HCT116 (cell line): ENCODE data around the gene REEP3. TPM values are rescaled to one million over a fixed set of nuclear protein-coding genes. Genes with fewer than 3 reads are reported as not detected.

Source experiments
- ATAC-seq: fragments of 200-7000 bp; cut with Tn5 transposase; 2 replicates; pipeline ENCODE4 v1.9.1; 2020; ENCODE audit warnings: mild to moderate bottlenecking, moderate library complexity
- BruUV-seq: library from RNA; stranded (reverse); fragments of 400-500 nt; replicated peaks from 2 replicates; lab custom pipeline; 2021; lab: Mats Ljungman, UMichigan
- CTCF ChIA-PET: fragments of 300-600 bp; sonication (Branson Sonifier 250); formaldehyde crosslinking; loops from one replicate; lab custom pipeline; 2021; ENCODE audit warnings: antibody characterized with exemption; lab: Charles Lee
- POLR2A ChIA-PET: fragments of 300-600, 350-600 bp; sonication (Branson Sonifier 250); formaldehyde crosslinking; loops from one replicate; lab custom pipeline; 2021; ENCODE audit warnings: antibody characterized with exemption; lab: Charles Lee
- RAD21 ChIA-PET, 2 experiments: fragments of 300-600 bp; sonication (Branson Sonifier 250); formaldehyde crosslinking; loops; one replicate each; lab custom pipeline; 2023; ENCODE audit warnings: low total read pairs in 2 of 2; ENCODE audit not compliant: uncharacterized antibody in 2 of 2, unreplicated experiment in 2 of 2, low non-redundant PET in 1 of 2; lab: Charles Lee
- DNase-seq: peaks from one replicate; pipeline ENCODE4 v3.0.0-alpha.2; 2010; ENCODE audit warnings: low read depth, low spot score
- H2AFZ ChIP-seq: fragments of 200-600 bp; shearing (Covaris generic), sonication (generic); 2 replicates; pipeline ENCODE4 v1.6.1; 2017; ENCODE audit warnings: low read depth, mixed run types, mixed read lengths, antibody characterized with exemption, low read length; ENCODE audit not compliant: poor library complexity, severe bottlenecking
- H3K27ac ChIP-seq: 2 replicates; pipeline ENCODE4 v1.5.1; 2012; ENCODE audit warnings: low read depth, low read length
- H3K27me3 ChIP-seq: fragments of 200-600 bp; sonication (generic); 2 replicates; pipeline ENCODE4 v1.6.1; 2016; ENCODE audit warnings: mixed run types, low read length, mixed read lengths; ENCODE audit not compliant: insufficient read depth
- H3K36me3 ChIP-seq, 2 experiments: fragments of 200-500 bp in 1 of 2; fragments of 200-600 bp in 1 of 2; sonication (Bioruptor generic) in 1 of 2; sonication (generic) in 1 of 2; 2 replicates each; pipeline versions ENCODE4 v1.5.1 to v1.6.1; 2014 to 2016; ENCODE audit warnings: low read length in 2 of 2, inconsistent platforms in 1 of 2, mixed read lengths in 1 of 2, mixed run types in 1 of 2; ENCODE audit not compliant: insufficient read depth in 2 of 2, control insufficient read depth in 1 of 2
- H3K4me1 ChIP-seq, 2 experiments: fragments of 200-600 bp in 1 of 2; sonication (generic) in 1 of 2; 2 replicates each; pipeline versions ENCODE4 v1.5.1 to v1.6.1; 2012 to 2017; ENCODE audit warnings: low read length in 2 of 2, inconsistent platforms in 1 of 2, mild to moderate bottlenecking in 1 of 2, mixed read lengths in 1 of 2, mixed run types in 1 of 2, moderate library complexity in 1 of 2; ENCODE audit not compliant: insufficient read depth in 2 of 2, control insufficient read depth in 1 of 2
- H3K4me2 ChIP-seq: fragments of 200-600 bp; sonication (generic); 2 replicates; pipeline ENCODE4 v1.6.1; 2017; ENCODE audit warnings: mixed run types, low read length, mixed read lengths
- H3K4me3 ChIP-seq, 2 experiments: fragments of 200-600 bp in 1 of 2; sonication (generic) in 1 of 2; replicated peaks in 1 of 2; 2 replicates each; pipeline ENCODE4 v1.5.1; 2011 to 2016; ENCODE audit warnings: low read length in 2 of 2, control low read depth in 1 of 2, low read depth in 1 of 2, mild to moderate bottlenecking in 1 of 2, mixed read lengths in 1 of 2, mixed run types in 1 of 2
- H3K79me2 ChIP-seq: fragments of 200-600 bp; sonication (generic); 2 replicates; pipeline ENCODE4 v1.6.1; 2017; ENCODE audit warnings: mild to moderate bottlenecking, mixed run types, low read length, moderate library complexity, mixed read lengths; ENCODE audit not compliant: insufficient read depth
- H3K9ac ChIP-seq: fragments of 200-600 bp; sonication (generic); 2 replicates; pipeline ENCODE4 v1.6.1; 2016; ENCODE audit warnings: low read length, mixed read lengths
- H3K9me2 ChIP-seq: fragments of 200-600 bp; sonication (generic), shearing (Covaris generic); 2 replicates; pipeline ENCODE4 v1.6.1; 2017; ENCODE audit warnings: mixed run types, mild to moderate bottlenecking, moderate library complexity; ENCODE audit not compliant: insufficient read depth
- H3K9me3 ChIP-seq, 2 experiments: fragments of 200-500 bp in 1 of 2; fragments of 200-600 bp in 1 of 2; sonication (Bioruptor generic) in 1 of 2; sonication (generic) in 1 of 2; 2 replicates each; pipeline ENCODE4 v1.6.1; 2014 to 2017; ENCODE audit warnings: low read length in 2 of 2, mixed read lengths in 2 of 2, inconsistent platforms in 1 of 2, low read depth in 1 of 2, mild to moderate bottlenecking in 1 of 2, mixed run types in 1 of 2, moderate library complexity in 1 of 2; ENCODE audit not compliant: control insufficient read depth in 1 of 2, insufficient read depth in 1 of 2
- H4K20me1 ChIP-seq: fragments of 200-600 bp; sonication (generic), shearing (Covaris generic); 2 replicates; pipeline ENCODE4 v1.6.1; 2017; ENCODE audit warnings: mixed run types, mild to moderate bottlenecking, moderate library complexity; ENCODE audit not compliant: insufficient read depth
- CEBPB ChIP-seq: IDR thresholded peaks from 2 replicates; pipeline ENCODE4 v1.6.1; 2012; ENCODE audit warnings: low read depth
- EGR1 ChIP-seq: IDR thresholded peaks from 2 replicates; pipeline ENCODE4 v1.6.1; 2012; ENCODE audit warnings: low read depth
- ELF1 ChIP-seq: IDR thresholded peaks from 2 replicates; pipeline ENCODE4 v1.6.1; 2012; ENCODE audit warnings: low read depth, borderline replicate concordance
- FOSL1 ChIP-seq: IDR thresholded peaks from 2 replicates; pipeline ENCODE4 v1.6.1; 2012; ENCODE audit warnings: low read depth
- JUND ChIP-seq: IDR thresholded peaks from 2 replicates; pipeline ENCODE4 v1.6.1; 2012
- POLR2A ChIP-seq: IDR thresholded peaks from 2 replicates; pipeline ENCODE4 v1.7.0; 2011; ENCODE audit warnings: borderline replicate concordance; ENCODE audit not compliant: insufficient read depth, insufficient read length; ENCODE audit errors: extremely low read depth
- POLR2AphosphoS5 ChIP-seq: IDR thresholded peaks from 2 replicates; pipeline ENCODE4 v1.6.1; 2011; ENCODE audit warnings: mild to moderate bottlenecking, low read depth, low read length, moderate library complexity
- SIN3A ChIP-seq: IDR thresholded peaks from 2 replicates; pipeline ENCODE4 v1.6.1; 2012; ENCODE audit warnings: low read depth
- SP1 ChIP-seq: IDR thresholded peaks from 2 replicates; pipeline ENCODE4 v1.6.1; 2012; ENCODE audit warnings: low read depth
- ZFX ChIP-seq: fragments of 450-650 bp; IDR thresholded peaks from 2 replicates; pipeline ENCODE4 v1.6.1; 2017
- intact Hi-C: fragments of 100-400 bp; cut with micrococcal nuclease; formaldehyde crosslinking; loops from 2 replicates; pipeline ENCODE4 v1.10.0; 2022
- total RNA-seq: library from RNA; stranded (reverse); gene quantifications from one replicate; pipeline ENCODE4 v1.2.1, GENCODE V29; 2021; ENCODE audit not compliant: unreplicated experiment
- TF ChIP-seq, protein P1 (sequence below): IDR thresholded peaks from 2 replicates; pipeline ENCODE4 v1.6.1; 2011; ENCODE audit warnings: mild to moderate bottlenecking, low read length, moderate library complexity; ENCODE audit not compliant: insufficient replicate concordance; ENCODE audit errors: extremely low read depth
- TF ChIP-seq, protein P2 (sequence below), 3 experiments: fragments of 200-600 bp in 1 of 3; sonication (generic) in 1 of 3; IDR thresholded peaks in 2 of 3; conservative IDR thresholded peaks in 1 of 3; 2 replicates each; pipeline ENCODE4 v1.5.1; 2012 to 2017; ENCODE audit warnings: low read depth in 2 of 3, low read length in 2 of 3, antibody characterized with exemption in 1 of 3, borderline replicate concordance in 1 of 3, control low read depth in 1 of 3, mild to moderate bottlenecking in 1 of 3, mixed read lengths in 1 of 3, mixed run types in 1 of 3, moderate library complexity in 1 of 3; ENCODE audit not compliant: insufficient read depth in 1 of 3

Gene REEP3
- total RNA-seq, 1 experiment from 2014 or later = 41.3 TPM

DNA sequence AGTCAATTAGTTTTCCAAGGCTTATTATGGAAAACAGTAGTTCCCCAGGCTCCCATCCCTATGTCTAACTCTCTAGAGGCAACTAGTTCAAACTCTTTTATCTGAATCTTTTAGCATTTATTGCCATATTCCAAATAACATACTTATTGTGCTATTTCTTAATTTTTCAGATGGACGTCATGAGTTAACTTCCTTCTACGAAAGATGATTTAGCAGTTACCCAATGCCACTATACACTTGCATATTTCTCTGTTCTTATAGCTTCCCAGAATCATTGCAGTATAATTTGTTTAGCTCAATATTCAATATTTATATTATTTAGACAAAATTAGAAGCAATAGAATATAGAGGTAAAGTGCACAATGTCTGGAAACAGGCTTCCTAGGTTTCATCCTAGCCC is 52.8 kb downstream of the REEP3 start:
- ChIA-PET RAD21 (no interaction called here), POLR2A (no interaction called here)
- TF ChIP-seq FOSL1 (no peak), CEBPB (no peak), EGR1 (no peak), POLR2AphosphoS5 (no peak), SIN3A (no peak), SP1 (no peak), ELF1 (no peak), ZFX (no peak), POLR2A (no peak), JUND (no peak)
- TF ChIP-seq, protein P1, sequence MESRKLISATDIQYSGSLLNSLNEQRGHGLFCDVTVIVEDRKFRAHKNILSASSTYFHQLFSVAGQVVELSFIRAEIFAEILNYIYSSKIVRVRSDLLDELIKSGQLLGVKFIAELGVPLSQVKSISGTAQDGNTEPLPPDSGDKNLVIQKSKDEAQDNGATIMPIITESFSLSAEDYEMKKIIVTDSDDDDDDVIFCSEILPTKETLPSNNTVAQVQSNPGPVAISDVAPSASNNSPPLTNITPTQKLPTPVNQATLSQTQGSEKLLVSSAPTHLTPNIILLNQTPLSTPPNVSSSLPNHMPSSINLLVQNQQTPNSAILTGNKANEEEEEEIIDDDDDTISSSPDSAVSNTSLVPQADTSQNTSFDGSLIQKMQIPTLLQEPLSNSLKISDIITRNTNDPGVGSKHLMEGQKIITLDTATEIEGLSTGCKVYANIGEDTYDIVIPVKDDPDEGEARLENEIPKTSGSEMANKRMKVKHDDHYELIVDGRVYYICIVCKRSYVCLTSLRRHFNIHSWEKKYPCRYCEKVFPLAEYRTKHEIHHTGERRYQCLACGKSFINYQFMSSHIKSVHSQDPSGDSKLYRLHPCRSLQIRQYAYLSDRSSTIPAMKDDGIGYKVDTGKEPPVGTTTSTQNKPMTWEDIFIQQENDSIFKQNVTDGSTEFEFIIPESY = no peak
- TF ChIP-seq, protein P2, sequence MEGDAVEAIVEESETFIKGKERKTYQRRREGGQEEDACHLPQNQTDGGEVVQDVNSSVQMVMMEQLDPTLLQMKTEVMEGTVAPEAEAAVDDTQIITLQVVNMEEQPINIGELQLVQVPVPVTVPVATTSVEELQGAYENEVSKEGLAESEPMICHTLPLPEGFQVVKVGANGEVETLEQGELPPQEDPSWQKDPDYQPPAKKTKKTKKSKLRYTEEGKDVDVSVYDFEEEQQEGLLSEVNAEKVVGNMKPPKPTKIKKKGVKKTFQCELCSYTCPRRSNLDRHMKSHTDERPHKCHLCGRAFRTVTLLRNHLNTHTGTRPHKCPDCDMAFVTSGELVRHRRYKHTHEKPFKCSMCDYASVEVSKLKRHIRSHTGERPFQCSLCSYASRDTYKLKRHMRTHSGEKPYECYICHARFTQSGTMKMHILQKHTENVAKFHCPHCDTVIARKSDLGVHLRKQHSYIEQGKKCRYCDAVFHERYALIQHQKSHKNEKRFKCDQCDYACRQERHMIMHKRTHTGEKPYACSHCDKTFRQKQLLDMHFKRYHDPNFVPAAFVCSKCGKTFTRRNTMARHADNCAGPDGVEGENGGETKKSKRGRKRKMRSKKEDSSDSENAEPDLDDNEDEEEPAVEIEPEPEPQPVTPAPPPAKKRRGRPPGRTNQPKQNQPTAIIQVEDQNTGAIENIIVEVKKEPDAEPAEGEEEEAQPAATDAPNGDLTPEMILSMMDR (IDR thresholded peaks at IDR 0.05 in 2 of 3, conservative IDR thresholded peaks at IDR 0.05 in 1 of 3; ENCODE audit: borderline replicate concordance in 1 of 3, insufficient read depth in 1 of 3, low read depth in 2 of 3, low read length in 2 of 3) = no peak
- TF ChIP-seq, all 23 proteins: peak for 0
- Histone ChIP-seq H2AFZ (no peak overlapping the region), H3K9me3 (no peaks in the 10 kb centered on the region), H3K27ac (no peak overlapping the region), H4K20me1 (no peaks in the 10 kb centered on the region), H3K4me2 (no peak overlapping the region), H3K9ac (no peak overlapping the region), H3K27me3 (no peaks in the 10 kb centered on the region), H3K4me1 (no peaks in the 10 kb centered on the region), H3K36me3 (peaks cover 4 to 6% of the 10 kb centered on the region in 2 experiments; a peak in 3 of 4 replicates), H3K4me3 (no peak overlapping the region), H3K9me2 (no peaks in the 10 kb centered on the region), H3K79me2 (peaks cover 17% of the 10 kb centered on the region)
- intact Hi-C loops = no loop called here
- DNase-seq (no peak), ATAC-seq (no peak)
- CTCF ChIA-PET = no interaction called here
- BruUV-seq = no TSS peak
